Ammon's horn (tissue), 1 donor: Measurements from ENCODE around the gene NHLRC2.
"Not testable (repeated sequence)": the region's sequence is repeated elsewhere in the genome, so short reads cannot be mapped to it uniquely, and the experiment has no call there.

Experiments used
- DNase-seq: peaks from one replicate; pipeline ENCODE4 v3.0.0-alpha.2; 2016; ENCODE audit warnings: low spot score

The NHLRC2 gene

GRCh38 chr10:113854013-113854760 is at the start of gene NHLRC2, which contains the start of gene DCLRE1A:
NHLRC2 (plus strand) TSS chr10:113854661; CDS start chr10:113854873, 212 bp downstream.
DCLRE1A (minus strand) TSS chr10:113854082; CDS start chr10:113853182, 900 bp downstream.
- peak; percentile 87 for DNase-seq

- no peak for DNase-seq
Measured at GRCh38 chr10:113806503-113806902, 48.0 kb upstream of the NHLRC2 start.

GRCh38 chr10:113808168-113808567 is 46.3 kb upstream of the NHLRC2 start:
- DNase-seq: no peak

- not testable (repeated sequence) for DNase-seq
Measured at GRCh38 chr10:113814700-113815099, 39.8 kb upstream of the NHLRC2 start.

- DNase-seq: no peak
Measured at GRCh38 chr10:113819989-113820388, 34.5 kb upstream of the NHLRC2 start.

- DNase-seq: no peak
Measured at GRCh38 chr10:113820507-113820906, 34.0 kb upstream of the NHLRC2 start.

- DNase-seq: not testable (repeated sequence)
Measured at GRCh38 chr10:113821306-113821705, 33.2 kb upstream of the NHLRC2 start.

- DNase-seq: no peak
Measured at GRCh38 chr10:113822174-113822573, 32.3 kb upstream of the NHLRC2 start.

GRCh38 chr10:113823389-113823788 is 31.1 kb upstream of the NHLRC2 start:
- DNase-seq: no peak

- DNase-seq: no peak
Measured at GRCh38 chr10:113825791-113826190, 28.7 kb upstream of the NHLRC2 start.

GRCh38 chr10:113828567-113828966 is 25.9 kb upstream of the NHLRC2 start:
- DNase-seq: not testable (repeated sequence)

- no peak for DNase-seq
Measured at GRCh38 chr10:113842171-113842570, 12.3 kb upstream of the NHLRC2 start.

GRCh38 chr10:113843972-113844485 is 10.4 kb upstream of the NHLRC2 start:
- no peak for DNase-seq

GRCh38 chr10:113846036-113846435 is 8.4 kb upstream of the NHLRC2 start:
- no peak for DNase-seq

GRCh38 chr10:113849140-113849803 is 5.2 kb upstream of the NHLRC2 start:
- no peak for DNase-seq

GRCh38 chr10:113849946-113850345 is 4.5 kb upstream of the NHLRC2 start:
- DNase-seq: no peak

- DNase-seq: no peak
Measured at GRCh38 chr10:113853578-113854012, 866 bp upstream of the NHLRC2 start.

GRCh38 chr10:113854761-113855588 is 514 bp downstream of the NHLRC2 start:
- DNase-seq: peak; percentile 38

GRCh38 chr10:113856563-113856962 is 2.1 kb downstream of the NHLRC2 start:
- DNase-seq: no peak

GRCh38 chr10:113857210-113857609 is 2.7 kb downstream of the NHLRC2 start:
- no peak for DNase-seq

- DNase-seq: no peak
Measured at GRCh38 chr10:113858541-113858940, 4.1 kb downstream of the NHLRC2 start.

- DNase-seq: no peak
Measured at GRCh38 chr10:113859261-113859660, 4.8 kb downstream of the NHLRC2 start.
